ENCODE data around the gene GDPD4. TPM values are rescaled to one million over a fixed set of nuclear protein-coding genes. Genes with fewer than 3 reads are reported as not detected.

GDPD4 gene
- total RNA-seq, 1 donor from 2014 or later: not detected

DNA sequence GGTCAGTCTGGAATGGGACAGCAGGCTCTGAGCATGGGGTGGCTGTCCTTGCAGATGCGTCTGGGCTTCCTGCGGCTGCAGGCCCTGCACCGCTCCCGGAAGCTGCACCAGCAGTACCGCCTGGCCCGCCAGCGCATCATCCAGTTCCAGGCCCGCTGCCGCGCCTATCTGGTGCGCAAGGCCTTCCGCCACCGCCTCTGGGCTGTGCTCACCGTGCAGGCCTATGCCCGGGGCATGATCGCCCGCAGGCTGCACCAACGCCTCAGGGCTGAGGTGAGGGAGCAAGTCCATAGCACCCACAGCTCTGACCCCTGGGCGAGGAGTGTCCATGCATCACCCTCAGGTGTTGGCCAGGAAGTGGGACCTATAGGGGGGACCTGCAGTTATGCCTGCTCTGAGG is 121.8 kb downstream of the GDPD4 start:
- no peak overlapping the region for H3K4me3 ChIP-seq
- intact Hi-C loops (cut with DNase I): no loop called here

DNA sequence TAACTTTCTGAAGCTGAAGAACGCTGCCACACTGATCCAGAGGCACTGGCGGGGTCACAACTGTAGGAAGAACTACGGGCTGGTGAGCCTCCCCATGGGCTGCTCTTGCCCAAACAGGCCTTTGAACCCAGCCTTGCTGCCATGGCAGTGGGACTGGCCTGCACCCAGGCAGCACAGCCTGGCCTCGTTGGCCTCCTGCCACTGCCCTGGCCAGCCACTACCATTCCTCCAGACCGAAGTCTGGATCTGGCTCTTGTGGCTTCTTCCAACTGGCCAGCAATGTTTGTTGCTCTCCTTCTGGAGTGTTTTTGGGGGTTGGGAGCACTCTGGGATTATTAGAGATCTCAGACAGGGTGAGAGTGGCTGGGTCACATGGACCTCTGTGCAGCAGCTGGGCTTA is 122.4 kb downstream of the GDPD4 start:
- H3K27ac ChIP-seq: no peak overlapping the region
- no peak overlapping the region for H3K4me3 ChIP-seq
- no peaks in the 10 kb centered on the region for H3K27me3 ChIP-seq
- H3K4me1 ChIP-seq: no peaks in the 10 kb centered on the region
- intact Hi-C loops (cut with DNase I): no loop called here
- no peaks in the 10 kb centered on the region for H3K36me3 ChIP-seq
- H3K9me3 ChIP-seq: no peaks in the 10 kb centered on the region
- ATAC-seq (no peak), DNase-seq (no peak)
- TF ChIP-seq, protein P1, sequence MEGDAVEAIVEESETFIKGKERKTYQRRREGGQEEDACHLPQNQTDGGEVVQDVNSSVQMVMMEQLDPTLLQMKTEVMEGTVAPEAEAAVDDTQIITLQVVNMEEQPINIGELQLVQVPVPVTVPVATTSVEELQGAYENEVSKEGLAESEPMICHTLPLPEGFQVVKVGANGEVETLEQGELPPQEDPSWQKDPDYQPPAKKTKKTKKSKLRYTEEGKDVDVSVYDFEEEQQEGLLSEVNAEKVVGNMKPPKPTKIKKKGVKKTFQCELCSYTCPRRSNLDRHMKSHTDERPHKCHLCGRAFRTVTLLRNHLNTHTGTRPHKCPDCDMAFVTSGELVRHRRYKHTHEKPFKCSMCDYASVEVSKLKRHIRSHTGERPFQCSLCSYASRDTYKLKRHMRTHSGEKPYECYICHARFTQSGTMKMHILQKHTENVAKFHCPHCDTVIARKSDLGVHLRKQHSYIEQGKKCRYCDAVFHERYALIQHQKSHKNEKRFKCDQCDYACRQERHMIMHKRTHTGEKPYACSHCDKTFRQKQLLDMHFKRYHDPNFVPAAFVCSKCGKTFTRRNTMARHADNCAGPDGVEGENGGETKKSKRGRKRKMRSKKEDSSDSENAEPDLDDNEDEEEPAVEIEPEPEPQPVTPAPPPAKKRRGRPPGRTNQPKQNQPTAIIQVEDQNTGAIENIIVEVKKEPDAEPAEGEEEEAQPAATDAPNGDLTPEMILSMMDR (IDR thresholded peaks at IDR 0.05): no peak

More for the DNA sequence above, 121.8 kb downstream of the GDPD4 start:
- DNase-seq (no peak), ATAC-seq (no peak)
- Histone ChIP-seq H3K4me1 (no peaks in the 10 kb centered on the region), H3K27me3 (no peaks in the 10 kb centered on the region), H3K27ac (no peak overlapping the region), H3K9me3 (no peaks in the 10 kb centered on the region), H3K36me3 (no peaks in the 10 kb centered on the region)
- TF ChIP-seq, protein P1 (IDR thresholded peaks at IDR 0.05): no peak

DNA sequence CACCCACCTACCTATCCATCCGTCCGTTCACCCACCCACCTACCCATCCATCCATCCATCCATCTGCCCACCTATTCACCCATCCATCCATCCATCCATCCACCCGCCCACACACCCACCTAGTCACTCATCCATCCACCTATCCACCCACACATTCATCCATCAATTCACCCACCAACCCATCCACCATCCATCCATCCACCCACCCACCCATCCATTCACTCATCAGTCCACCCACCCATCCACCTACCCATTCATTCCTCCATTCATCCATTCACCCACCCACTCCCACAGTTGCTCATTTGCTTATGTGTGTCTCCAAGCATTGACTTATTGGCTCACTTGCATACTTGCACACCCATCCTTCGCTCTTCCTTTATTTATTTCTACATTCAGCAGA is 123.3 kb downstream of the GDPD4 start:
- Histone ChIP-seq H3K4me3 (no peak overlapping the region), H3K27me3 (no peaks in the 10 kb centered on the region), H3K4me1 (no peaks in the 10 kb centered on the region), H3K9me3 (no peaks in the 10 kb centered on the region), H3K36me3 (no peaks in the 10 kb centered on the region), H3K27ac (no peak overlapping the region)
- intact Hi-C loops (cut with DNase I): no loop called here
- TF ChIP-seq, protein P1 (IDR thresholded peaks at IDR 0.05): no peak
- no peak for ATAC-seq
- no peak for DNase-seq

DNA sequence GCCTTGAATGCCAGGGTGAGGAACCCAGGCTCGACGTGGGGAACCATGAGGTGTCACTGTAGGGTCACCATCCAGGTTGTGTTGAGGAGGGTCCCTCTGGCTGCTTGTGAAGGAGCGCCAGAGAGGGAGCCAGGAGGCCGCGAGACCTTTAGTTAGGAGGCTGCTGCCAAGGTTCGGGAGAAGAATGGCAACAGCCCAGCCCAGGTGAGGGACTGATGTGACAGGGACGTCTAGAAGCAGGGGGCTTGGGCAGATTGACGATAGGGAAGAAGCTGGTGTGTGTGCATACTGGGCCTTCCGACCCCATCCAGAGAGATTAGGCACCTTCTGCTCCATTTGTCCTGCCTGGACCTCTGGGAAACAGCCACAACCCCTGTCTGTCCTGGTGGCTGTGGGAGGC is 124.5 kb downstream of the GDPD4 start:
- no peak overlapping the region for H3K4me3 ChIP-seq
- intact Hi-C loops (cut with DNase I): no loop called here
- no peaks in the 10 kb centered on the region for H3K4me1 ChIP-seq
- no peak for ATAC-seq
- TF ChIP-seq, protein P1 (IDR thresholded peaks at IDR 0.05): no peak
- no peaks in the 10 kb centered on the region for H3K27me3 ChIP-seq
- H3K27ac ChIP-seq: no peak overlapping the region
- no peaks in the 10 kb centered on the region for H3K36me3 ChIP-seq
- H3K9me3 ChIP-seq: no peaks in the 10 kb centered on the region
- no peak for DNase-seq

DNA sequence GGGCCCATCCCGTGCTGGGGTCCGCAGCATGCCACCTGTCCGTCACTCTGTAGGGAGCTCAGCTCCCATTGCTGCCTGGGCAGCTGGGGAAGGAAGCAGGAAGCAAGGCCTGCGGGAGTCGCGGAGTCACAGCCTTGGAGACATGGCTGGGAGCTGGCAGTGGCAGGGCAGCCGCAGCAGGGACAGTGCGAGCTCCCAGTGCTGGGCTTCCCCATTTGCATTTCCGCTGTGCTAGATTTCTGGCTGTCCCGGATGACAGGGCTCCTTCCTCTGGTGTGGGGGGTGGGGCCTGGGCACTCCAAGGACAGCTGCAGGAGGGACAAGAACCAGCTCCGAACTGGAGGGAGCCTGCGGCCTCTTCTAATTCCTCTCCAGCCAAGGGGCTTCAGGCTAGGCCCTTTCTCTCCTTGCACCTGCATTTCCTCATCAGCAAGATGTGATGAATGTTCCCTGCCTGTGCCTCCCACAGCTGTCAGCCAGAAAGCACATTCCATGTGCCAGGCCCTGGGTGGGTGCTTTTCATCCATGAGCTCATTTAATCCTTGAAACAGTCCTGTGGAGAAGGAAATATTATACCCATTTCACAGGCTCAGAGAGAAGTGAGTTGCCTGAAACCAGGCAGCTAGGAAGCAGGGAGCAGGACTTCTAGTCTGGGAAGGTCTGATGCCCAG is 125.5 kb downstream of the GDPD4 start:
- TF ChIP-seq, protein P1 (IDR thresholded peaks at IDR 0.05): no peak
- Histone ChIP-seq H3K9me3 (no peaks in the 10 kb centered on the region), H3K36me3 (no peaks in the 10 kb centered on the region), H3K27ac (peak overlapping the region; percentile 47), H3K27me3 (no peaks in the 10 kb centered on the region), H3K4me1 (no peaks in the 10 kb centered on the region), H3K4me3 (no peak overlapping the region)
- intact Hi-C loops (cut with DNase I): no loop called here
- ATAC-seq (peak; percentile 79), DNase-seq (no peak)

All from upper lobe of right lung (tissue), 1 donor.